ENCODE results near the gene CXCR6.

DNA sequence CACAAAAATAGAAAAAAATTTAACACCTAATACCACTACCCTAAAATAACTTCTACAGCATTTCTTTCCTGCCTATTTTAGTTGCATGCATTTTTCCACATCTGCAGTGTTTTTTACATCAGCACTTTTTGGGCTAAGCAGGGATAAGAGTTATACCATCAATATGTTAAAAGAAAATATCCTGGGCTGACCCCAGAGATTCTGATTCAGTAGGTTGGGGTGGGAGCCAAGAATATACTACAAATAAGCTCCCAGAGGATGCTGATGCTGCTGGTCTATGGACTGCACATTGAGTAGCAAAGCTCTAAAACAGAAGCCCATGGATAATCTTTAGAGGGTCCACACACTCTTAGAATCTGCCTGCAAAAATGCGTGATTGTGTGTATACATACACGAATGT lies 37.6 kb downstream of the CXCR6 start:
- TF ChIP-seq, protein P1, sequence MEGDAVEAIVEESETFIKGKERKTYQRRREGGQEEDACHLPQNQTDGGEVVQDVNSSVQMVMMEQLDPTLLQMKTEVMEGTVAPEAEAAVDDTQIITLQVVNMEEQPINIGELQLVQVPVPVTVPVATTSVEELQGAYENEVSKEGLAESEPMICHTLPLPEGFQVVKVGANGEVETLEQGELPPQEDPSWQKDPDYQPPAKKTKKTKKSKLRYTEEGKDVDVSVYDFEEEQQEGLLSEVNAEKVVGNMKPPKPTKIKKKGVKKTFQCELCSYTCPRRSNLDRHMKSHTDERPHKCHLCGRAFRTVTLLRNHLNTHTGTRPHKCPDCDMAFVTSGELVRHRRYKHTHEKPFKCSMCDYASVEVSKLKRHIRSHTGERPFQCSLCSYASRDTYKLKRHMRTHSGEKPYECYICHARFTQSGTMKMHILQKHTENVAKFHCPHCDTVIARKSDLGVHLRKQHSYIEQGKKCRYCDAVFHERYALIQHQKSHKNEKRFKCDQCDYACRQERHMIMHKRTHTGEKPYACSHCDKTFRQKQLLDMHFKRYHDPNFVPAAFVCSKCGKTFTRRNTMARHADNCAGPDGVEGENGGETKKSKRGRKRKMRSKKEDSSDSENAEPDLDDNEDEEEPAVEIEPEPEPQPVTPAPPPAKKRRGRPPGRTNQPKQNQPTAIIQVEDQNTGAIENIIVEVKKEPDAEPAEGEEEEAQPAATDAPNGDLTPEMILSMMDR (IDR thresholded peaks at IDR 0.05), result no peak
- TF ChIP-seq POLR2A (IDR thresholded peaks at IDR 0.05; ENCODE audit: low read length), result no peak
- TF ChIP-seq EP300 (IDR thresholded peaks at IDR 0.05), result no peak
- no peak for TF ChIP-seq POLR2AphosphoS2 (conservative IDR thresholded peaks at IDR 0.05; ENCODE audit: low read length)
- TF ChIP-seq HEYL (CRISPR knock-in tag; IDR thresholded peaks at IDR 0.05), result no peak
- TF ChIP-seq MAZ (IDR thresholded peaks at IDR 0.05; ENCODE audit: borderline replicate concordance, low read depth, low read length), result no peak
- no peak for TF ChIP-seq CHD4 (IDR thresholded peaks at IDR 0.05; ENCODE audit: borderline replicate concordance)
- TF ChIP-seq ZC3H11A (IDR thresholded peaks at IDR 0.05), result no peak
- TF ChIP-seq, protein P2, sequence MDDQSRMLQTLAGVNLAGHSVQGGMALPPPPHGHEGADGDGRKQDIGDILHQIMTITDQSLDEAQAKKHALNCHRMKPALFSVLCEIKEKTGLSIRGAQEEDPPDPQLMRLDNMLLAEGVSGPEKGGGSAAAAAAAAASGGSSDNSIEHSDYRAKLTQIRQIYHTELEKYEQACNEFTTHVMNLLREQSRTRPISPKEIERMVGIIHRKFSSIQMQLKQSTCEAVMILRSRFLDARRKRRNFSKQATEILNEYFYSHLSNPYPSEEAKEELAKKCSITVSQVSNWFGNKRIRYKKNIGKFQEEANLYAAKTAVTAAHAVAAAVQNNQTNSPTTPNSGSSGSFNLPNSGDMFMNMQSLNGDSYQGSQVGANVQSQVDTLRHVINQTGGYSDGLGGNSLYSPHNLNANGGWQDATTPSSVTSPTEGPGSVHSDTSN (IDR thresholded peaks at IDR 0.05), result no peak
- TF ChIP-seq RCOR1 (IDR thresholded peaks at IDR 0.05; ENCODE audit: low read depth, low read length), result no peak
